GM12891 (cell line): ENCODE data around the gene NT5DC4.
A peak's percentile ranks its signal among the peaks of the same experiment; 100 is the strongest.

Experiments used
- DNase-seq: peaks from one replicate; pipeline ENCODE4 v3.0.0; 2011; ENCODE audit warnings: low spot score; ENCODE audit not compliant: insufficient read length
- FAIRE-seq: peaks from 2 replicates; lab custom pipeline; 2011; peaks lifted over from hg19 to GRCh38; lab: Jason Lieb, UNC
- PAX5 ChIP-seq: IDR thresholded peaks from 2 replicates; pipeline ENCODE4 v1.6.1; 2011; ENCODE audit warnings: low read length, moderate library complexity, mild to moderate bottlenecking; ENCODE audit not compliant: insufficient read depth, severe bottlenecking
- POLR2A ChIP-seq: IDR thresholded peaks from 2 replicates; pipeline ENCODE4 v1.6.1; 2011; ENCODE audit warnings: low read depth, low read length, control low read depth
- POLR2AphosphoS5 ChIP-seq: IDR thresholded peaks from 2 replicates; pipeline ENCODE4 v1.6.1; 2011; ENCODE audit warnings: low read depth, low read length, control low read depth
- POU2F2 ChIP-seq: IDR thresholded peaks from 2 replicates; pipeline ENCODE4 v1.6.1; 2011; ENCODE audit warnings: low read depth, mild to moderate bottlenecking, control low read depth, low read length, moderate library complexity
- SPI1 ChIP-seq: IDR thresholded peaks from 2 replicates; pipeline ENCODE4 v1.6.1; 2011; ENCODE audit warnings: low read depth, low read length, control low read depth
- TAF1 ChIP-seq: IDR thresholded peaks from 2 replicates; pipeline ENCODE4 v1.6.1; 2011; ENCODE audit warnings: low read depth, low read length, control low read depth

Gene NT5DC4

DNA sequence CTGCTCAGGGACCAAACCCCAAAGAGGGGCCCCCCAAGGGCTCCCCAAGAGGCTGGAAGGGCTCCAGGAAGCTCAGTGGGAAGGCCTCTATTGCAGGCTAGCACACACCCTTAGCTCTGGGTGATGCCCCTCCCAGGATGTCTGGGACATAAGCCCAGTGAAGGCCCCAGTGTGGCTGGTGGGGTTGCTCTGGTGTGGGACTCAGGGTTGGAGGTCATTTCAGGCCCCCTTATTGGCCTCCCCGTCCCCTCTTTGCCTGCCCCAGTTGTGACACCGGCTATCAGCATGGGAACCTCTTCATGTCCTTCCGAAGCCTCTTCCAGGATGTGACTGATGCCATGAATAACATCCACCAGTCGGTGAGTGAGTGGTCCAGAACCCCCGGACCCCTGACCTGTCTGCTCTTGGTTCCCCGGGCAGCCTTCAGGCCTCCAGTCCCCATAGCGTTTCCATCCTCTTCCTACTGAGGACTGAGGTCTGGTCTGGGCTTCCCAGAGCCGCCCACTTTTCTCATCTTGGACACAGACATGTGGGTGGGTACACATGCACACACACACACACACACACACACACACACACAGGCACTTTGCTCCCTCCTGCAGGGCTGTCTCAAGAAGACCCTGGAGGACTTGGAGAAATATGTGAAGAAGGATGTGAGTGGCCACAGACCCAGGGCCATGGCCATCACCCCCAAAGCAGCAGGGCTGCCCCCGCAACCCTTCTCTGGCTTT is 2.2 kb downstream of the NT5DC4 start:
- FAIRE-seq: no peak

DNA sequence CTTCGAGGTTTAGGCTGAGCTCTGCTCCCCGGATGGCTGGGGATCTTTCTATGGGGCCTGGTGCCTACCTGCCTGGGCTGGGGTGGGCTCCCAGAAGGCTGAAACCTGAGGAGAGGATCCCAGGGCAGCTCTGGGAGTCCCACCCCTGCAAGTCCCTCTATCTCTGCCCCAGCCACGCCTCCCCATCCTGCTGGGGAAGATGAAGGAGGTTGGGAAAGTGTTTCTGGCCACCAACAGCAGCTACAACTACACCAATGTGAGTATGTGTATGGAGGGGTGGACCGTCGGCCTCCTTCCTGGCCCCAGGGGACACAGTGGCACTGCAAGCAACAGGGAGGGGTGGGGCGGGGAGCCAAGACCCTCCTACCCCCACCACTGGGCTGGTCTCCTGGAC is 2.7 kb downstream of the NT5DC4 start:
- TF ChIP-seq PAX5 (no peak), TAF1 (no peak), POLR2A (no peak), POLR2AphosphoS5 (no peak), POU2F2 (no peak), SPI1 (no peak)
- FAIRE-seq: no peak
- DNase-seq: no peak

More for the DNA sequence above, 2.2 kb downstream of the NT5DC4 start:
- no peak for DNase-seq
- no peak for TF ChIP-seq POLR2A
- no peak for TF ChIP-seq PAX5
- TF ChIP-seq SPI1: no peak
- TF ChIP-seq POU2F2: no peak
- TF ChIP-seq POLR2AphosphoS5: no peak
- no peak for TF ChIP-seq TAF1

DNA sequence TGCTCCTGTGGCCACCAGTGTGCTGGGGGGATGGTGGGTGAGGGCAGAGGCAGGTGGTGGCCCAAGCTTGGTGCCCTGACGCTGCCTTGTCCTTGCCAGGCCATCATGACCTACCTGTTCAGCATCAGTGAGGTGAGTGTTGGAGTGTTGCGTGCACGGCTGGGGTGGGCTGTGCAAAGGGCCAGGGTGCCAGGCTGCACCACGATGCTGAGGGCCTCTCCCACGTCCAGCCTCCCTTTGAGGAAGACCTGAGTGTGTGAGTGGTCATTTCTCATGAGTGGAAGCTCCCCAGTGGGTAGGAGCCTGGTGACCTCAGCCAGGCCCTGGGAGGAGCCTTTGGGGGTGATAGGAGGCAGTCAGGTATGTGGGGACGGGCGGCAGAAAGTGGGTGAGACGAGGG is 3.2 kb downstream of the NT5DC4 start:
- TF ChIP-seq PAX5 (no peak), TAF1 (no peak), POLR2A (no peak), SPI1 (no peak), POU2F2 (no peak), POLR2AphosphoS5 (no peak)
- DNase-seq (no peak), FAIRE-seq (peak; percentile 5)

DNA sequence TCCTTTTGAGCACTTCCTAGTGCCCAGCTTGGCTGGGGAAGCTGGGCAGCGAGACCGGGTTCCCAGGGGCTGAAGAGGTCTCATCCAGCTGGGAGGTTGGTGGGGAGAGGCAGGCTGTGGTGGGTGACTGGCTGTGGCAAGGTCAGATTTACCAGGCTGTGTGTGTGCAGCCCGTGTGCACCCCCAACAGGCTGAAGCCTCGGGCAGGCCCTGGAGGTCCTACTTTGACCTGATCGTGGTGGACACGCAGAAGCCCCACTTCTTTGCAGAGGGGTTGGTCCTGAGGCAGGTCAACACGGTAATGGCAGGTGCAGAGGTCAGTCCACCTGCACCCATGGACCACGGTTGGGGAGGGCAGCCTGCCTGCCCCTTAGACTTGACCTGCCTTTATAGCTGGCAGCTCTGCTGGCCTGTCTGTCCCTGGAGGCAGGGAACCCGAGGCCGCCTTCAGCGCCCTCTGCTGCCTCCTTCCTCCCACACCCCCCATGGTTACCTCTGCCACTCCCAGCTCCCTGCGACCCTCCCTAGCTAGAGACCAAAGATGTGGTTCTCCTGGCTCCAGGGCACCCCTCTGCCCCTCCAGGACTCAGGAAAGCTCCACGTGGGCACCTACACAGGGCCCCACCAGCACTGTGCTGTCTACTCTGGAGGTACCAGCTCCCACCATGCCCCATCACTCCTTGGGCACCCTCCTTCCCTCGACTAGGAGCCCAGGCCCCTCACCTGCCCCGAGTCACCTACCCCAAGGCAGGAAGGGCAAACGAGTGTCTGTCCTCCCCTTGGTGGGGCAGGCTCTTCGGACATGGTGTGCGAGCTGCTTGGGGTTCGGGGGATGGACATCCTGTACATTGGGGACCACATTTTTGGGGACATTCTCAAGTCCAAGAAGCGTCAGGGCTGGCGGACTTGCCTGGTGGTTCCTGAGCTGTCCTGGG is 4.0 kb downstream of the NT5DC4 start:
- no peak for TF ChIP-seq POLR2A
- TF ChIP-seq PAX5: no peak
- TF ChIP-seq TAF1: no peak
- no peak for TF ChIP-seq SPI1
- no peak for TF ChIP-seq POU2F2
- TF ChIP-seq POLR2AphosphoS5: no peak
- DNase-seq (peak; percentile 54), FAIRE-seq (peak; percentile 76)

DNA sequence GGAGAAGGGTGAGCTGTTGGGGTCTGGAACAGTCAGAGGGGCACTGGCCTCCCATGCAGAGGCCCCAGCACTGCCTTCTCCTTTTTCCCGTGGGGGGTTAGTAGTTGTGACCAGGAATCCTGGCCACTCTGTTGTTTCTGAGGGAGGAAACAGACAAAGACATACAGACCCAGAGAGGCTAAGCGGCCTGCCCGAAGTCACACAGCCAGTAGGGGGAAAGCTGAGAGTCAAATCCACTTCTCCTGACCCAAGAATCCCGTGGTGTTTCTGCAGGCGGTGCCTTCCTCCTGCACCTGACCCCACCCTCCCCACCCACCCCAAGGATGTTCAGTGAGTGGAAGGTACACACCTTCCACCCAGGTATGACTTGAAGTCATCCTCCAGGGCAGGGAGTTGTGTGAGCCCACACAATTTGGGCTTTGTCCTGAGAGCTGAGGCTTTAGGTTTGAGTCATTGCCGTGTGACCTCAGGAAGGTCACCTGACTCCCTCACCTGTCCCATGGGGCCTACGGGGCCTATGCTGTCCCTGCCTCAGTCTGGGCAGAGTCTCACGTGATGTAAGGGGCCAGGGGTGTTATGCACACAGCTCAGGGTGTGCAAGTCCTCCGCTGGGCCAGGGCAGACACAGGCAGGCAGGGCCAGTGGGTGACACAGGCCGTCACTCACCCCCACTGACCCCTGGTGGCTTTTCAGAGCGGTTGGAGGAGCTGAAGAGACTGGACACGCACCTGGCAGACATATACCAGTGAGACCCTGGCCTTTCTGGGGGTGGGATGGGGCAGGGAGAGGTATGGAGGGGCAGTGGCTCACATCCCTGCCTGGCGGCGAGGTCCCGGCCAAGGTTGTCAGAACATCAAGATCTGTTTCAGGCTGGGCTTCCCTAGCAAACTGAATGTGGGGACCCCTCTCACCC is 5.0 kb downstream of the NT5DC4 start:
- peak; percentile 50 for DNase-seq
- TF ChIP-seq POLR2A (no peak), SPI1 (no peak), PAX5 (no peak), TAF1 (no peak), POLR2AphosphoS5 (no peak), POU2F2 (no peak)
- FAIRE-seq: peak; percentile 45

DNA sequence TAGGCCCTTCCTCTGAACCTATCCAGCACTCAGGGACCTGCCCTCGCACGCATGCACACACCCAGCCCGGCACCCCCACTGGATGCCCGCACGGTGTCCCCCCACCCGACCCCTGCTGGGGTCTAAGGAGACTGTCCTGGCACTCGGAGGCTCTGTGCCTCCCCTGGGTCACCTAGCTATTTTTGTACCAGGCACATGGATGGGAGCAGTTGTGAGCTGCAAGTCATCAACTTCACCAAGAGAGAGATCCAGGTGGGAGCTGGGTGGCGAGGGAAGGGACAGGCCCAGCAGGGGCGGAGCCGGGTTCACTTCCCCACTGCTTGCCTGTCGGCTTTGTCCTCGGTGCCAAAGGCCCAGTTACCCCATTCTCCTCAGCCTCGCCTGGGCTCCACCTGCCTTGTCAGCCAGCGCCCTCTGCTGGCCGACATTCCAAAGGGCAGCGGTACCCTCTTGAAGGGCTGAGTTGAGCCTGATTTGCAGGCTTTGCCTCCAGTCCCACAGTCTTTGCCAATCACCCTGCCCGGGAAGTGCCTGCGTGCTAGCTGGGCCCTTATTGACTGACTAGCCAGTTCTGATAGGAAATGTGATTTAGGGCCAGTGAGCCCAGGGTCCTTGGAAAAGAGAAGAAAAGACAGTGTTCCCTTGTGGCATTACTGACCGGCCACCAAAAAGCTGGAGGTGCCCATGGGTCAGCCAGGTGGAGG is 5.8 kb downstream of the NT5DC4 start:
- TF ChIP-seq SPI1: peak; percentile 90
- no peak for TF ChIP-seq TAF1
- TF ChIP-seq POLR2A: no peak
- TF ChIP-seq POLR2AphosphoS5: no peak
- TF ChIP-seq POU2F2: 0 out of 2 replicates have a peak, but pooled peaks have one; percentile 17
- TF ChIP-seq PAX5: peak; percentile 12
- FAIRE-seq (peak; percentile 99), DNase-seq (peak; percentile 93)

DNA sequence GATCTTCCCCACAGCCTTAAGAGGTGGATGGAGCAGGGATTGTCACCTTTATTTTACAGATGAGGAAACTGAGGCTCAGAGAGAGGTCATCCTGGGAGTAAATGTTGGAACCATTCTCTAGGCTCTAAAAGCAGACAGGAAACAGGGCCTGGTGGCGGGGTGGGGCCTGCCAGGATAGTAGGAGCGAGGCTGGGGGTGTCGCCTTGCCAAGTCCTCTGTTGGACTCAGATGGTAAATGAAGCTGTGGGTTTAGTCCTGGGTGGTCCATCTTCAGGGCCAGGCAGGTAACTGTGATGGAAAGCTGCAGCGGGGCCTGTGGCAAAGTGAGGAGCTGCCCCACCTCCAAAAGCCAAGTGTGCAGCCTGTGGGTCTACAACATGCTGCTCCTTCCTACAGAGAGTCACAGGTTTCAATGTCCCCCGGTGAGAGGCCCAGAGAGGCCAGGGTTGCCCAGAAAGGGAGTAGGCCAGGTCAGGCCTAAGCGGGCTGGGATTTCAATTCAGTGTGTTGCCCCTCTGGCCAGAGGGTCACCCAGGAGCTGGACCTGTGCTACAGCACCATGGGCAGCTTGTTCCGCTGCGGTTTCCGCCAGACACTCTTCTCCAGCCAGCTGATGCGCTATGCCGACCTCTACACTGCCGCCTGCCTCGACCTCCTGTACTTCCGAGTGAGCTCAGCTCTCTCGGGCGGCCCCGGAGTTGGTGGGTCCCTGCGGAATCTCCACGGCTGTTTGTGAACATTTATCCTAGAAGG is 6.6 kb downstream of the NT5DC4 start:
- DNase-seq: no peak
- no peak for TF ChIP-seq SPI1
- TF ChIP-seq POLR2AphosphoS5: no peak
- no peak for TF ChIP-seq POU2F2
- TF ChIP-seq POLR2A: no peak
- TF ChIP-seq TAF1: no peak
- TF ChIP-seq PAX5: no peak
- no peak for FAIRE-seq

DNA sequence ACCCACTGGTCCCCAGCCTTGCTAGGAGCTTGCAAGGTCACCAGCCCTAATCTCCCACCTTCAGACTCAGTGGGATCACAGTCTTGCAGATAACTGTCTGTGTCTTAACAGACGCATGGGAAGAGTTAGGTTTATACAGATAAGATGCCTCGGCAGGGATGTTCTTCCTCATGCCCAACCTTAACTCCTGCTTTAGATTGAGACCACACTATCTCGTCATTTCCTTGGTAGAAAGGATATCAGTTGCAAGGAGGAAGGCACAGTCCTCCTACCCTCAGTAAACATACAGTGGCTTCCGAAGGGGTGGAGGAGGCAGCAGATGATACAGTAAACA is 7.2 kb downstream of the NT5DC4 start:
- TF ChIP-seq POU2F2 (no peak), SPI1 (no peak), TAF1 (no peak), POLR2AphosphoS5 (no peak), PAX5 (no peak), POLR2A (no peak)
- FAIRE-seq (no peak), DNase-seq (no peak)
